Heart right ventricle (tissue), 16 donors: ENCODE data around the gene EEF1E1. TPM values are rescaled to one million over a fixed set of nuclear protein-coding genes. Genes with fewer than 3 reads are reported as not detected.
A peak's percentile ranks its signal among the peaks of the same experiment; 100 is the strongest.
"Not testable (repeated sequence)": the region's sequence is repeated elsewhere in the genome, so short reads cannot be mapped to it uniquely, and the experiment has no call there.

ENCODE experiments used
- ATAC-seq, 8 donors: fragments of 200-7000 bp; cut with Tn5 transposase; one replicate each; pipeline ENCODE4 v1.9.1; 2020; ENCODE audit warnings: mild to moderate bottlenecking in 8 of 8, moderate library complexity in 8 of 8, moderate number of reproducible peaks in 1 of 8
- DNase-seq, 2 donors: peaks; one replicate each; pipeline ENCODE4 v3.0.0-alpha.2; 2020
- H3K27ac ChIP-seq, 10 donors: fragments of 200-600 bp; sonication (generic) in 2 of 10; one replicate each; pipeline versions ENCODE4 v1.5.0 to v1.8.0; 2020 to 2022; ENCODE audit warnings: mild to moderate bottlenecking in 3 of 10
- H3K27me3 ChIP-seq, 7 donors: fragments of 200-600 bp; one replicate each; pipeline ENCODE4 v1.8.0; 2021 to 2022; ENCODE audit warnings: mild to moderate bottlenecking in 2 of 7
- H3K36me3 ChIP-seq, 9 donors: fragments of 200-600 bp; sonication (generic) in 1 of 9; one replicate each; pipeline versions ENCODE4 v1.5.0 to v1.8.0; 2020 to 2022; ENCODE audit warnings: mild to moderate bottlenecking in 2 of 9
- H3K4me1 ChIP-seq, 9 donors: fragments of 200-600 bp; sonication (generic) in 1 of 9; one replicate each; pipeline versions ENCODE4 v1.5.0 to v1.8.0; 2020 to 2022; ENCODE audit warnings: mild to moderate bottlenecking in 4 of 9
- H3K4me3 ChIP-seq, 10 donors: fragments of 200-600 bp; sonication (generic) in 2 of 10; one replicate each; pipeline versions ENCODE4 v1.5.0 to v1.8.0; 2020 to 2022; ENCODE audit warnings: mild to moderate bottlenecking in 7 of 10, moderate library complexity in 2 of 10
- H3K9me3 ChIP-seq, 11 donors: fragments of 200-600 bp in 10 of 11; sonication (generic) in 2 of 11; one replicate each; pipeline versions ENCODE4 v1.5.0 to v1.8.0; 2013 to 2022; ENCODE audit warnings: mild to moderate bottlenecking in 2 of 11, control low read depth in 1 of 11, moderate library complexity in 1 of 11
- CTCF ChIP-seq, 9 donors: fragments of 200-600 bp; sonication (generic) in 2 of 9; IDR thresholded peaks; one replicate each; pipeline versions ENCODE4 v1.5.0 to v1.8.0; 2021 to 2022; ENCODE audit warnings: antibody characterized with exemption in 9 of 9, mild to moderate bottlenecking in 5 of 9, moderate library complexity in 1 of 9
- WGBS, 2 donors: extraction: QIAGEN DNeasy Blood & Tissue Kit; methylation state at CpG; one replicate each; pipeline ENCODE4 v1.1.7; 2013; ENCODE audit warnings: inconsistent platforms in 1 of 2; 5-methylcytosine and 5-hydroxymethylcytosine counted together
- intact Hi-C, 10 donors: fragments of 100-400 bp; cut with DNase I; formaldehyde crosslinking; loops; one replicate each; pipeline versions ENCODE4 v1.11.1 to v1.14.2; 2022
- polyA plus RNA-seq, 2 donors: library from polyadenylated mRNA; stranded (reverse); fragments of 200-250 nt; gene quantifications; one replicate each; pipeline ENCODE4 v1.2.3, GENCODE V29; 2013
- total RNA-seq, 10 donors: library from RNA; stranded (reverse); fragmentation: NEBNext Ultra II Directional in 3 of 10; extraction: Animal tissue kit (Norgen Biotek cat#: 25700) in 3 of 10; gene quantifications; one replicate each; pipeline versions ENCODE4 v1.2.1 to v1.2.4, GENCODE V29; 2021 to 2023
- donor health status: Arrhythmogenic right ventricular cardiomyopathy.
- donor health status: ischemic (EF 13 %, LVEDD 7.1; RV severe dilation, severe dysfunction).
- donor health status: healthy with polysubstance abuse.
- donor health status: DM: no; HTN: yes; CAD: no.
- donor health status: DM: no; HTN: no; CAD: no.
- donor health status: ischemic (EF 25% LVEDD 6.9; RV normal size, moderate dysfunction).
- donor health status: ischemic (EF 25% LVEDD 5.7; RV mildly dilated, moderate dysfunction).
- donor health status: healthy.
- donor health status: DM: yes; HTN: yes; CAD: no.
- donor health status: Ischemic cardiomyopathy.
- donor health status: ischemic (EF 35%, LVEDD 5.7; RV mildly dilated, moderate dysfunction).
- donor health status: nonischemic (EF 11% LVEDD 7.7; RV severe dilation, severe dysfunction).
- donor health status: DM: yes; HTN: yes; CAD: no.
- donor health status: PGD.
- donor health status: ischemic (EF 29% LVEDD 5.4; RV normal size, mild dysfunction).
- donor health status: nonischemic (EF 23%, LVEDD 6.1; RV moderate dilation, normal function).

Gene EEF1E1
- total and polyA plus RNA-seq, 12 donors: 10.0 to 43.8 (median 13.3) TPM

- WGBS, 2 donors: 95 to 97% methylated on average over 9 of the region's 9 CpGs
- no peak for TF ChIP-seq CTCF (IDR thresholded peaks at IDR 0.05)
- H3K9me3 ChIP-seq: peaks cover 0 to 14% (median 0%) of the 10 kb centered on the region in 11 donors
- DNase-seq: no peak
- H3K27me3 ChIP-seq: no peaks in the 10 kb centered on the region
- intact Hi-C loops: no loop called here
- peaks cover 0 to 31% (median 0%) of the 10 kb centered on the region in 9 donors for H3K36me3 ChIP-seq
- H3K4me1 ChIP-seq: no peaks in the 10 kb centered on the region
- no peak overlapping the region for H3K4me3 ChIP-seq
- H3K27ac ChIP-seq: peak overlapping the region in 1 of 10 donors; percentile 8
- no peak for ATAC-seq
Observed at GRCh38 chr6:8041913-8042583, 60.3 kb downstream of the EEF1E1 start.

- peaks cover 0 to 14% (median 0%) of the 10 kb centered on the region in 11 donors for H3K9me3 ChIP-seq
- H3K27me3 ChIP-seq, DNase-seq, H3K36me3 ChIP-seq, ATAC-seq, intact Hi-C loops, H3K27ac ChIP-seq, H3K4me3 ChIP-seq: not testable (repeated sequence)
- H3K4me1 ChIP-seq: peaks cover 0 to 12% (median 8%) of the 10 kb centered on the region in 9 donors
- WGBS, 2 donors: 94 to 95% methylated on average over 3 of the region's 3 CpGs
Observed at GRCh38 chr6:8034107-8034506, 68.2 kb downstream of the EEF1E1 start.

GRCh38 chr6:8030920-8031319, 71.4 kb downstream of the EEF1E1 start:
- Histone ChIP-seq H3K4me1 (peaks cover 0 to 39% (median 26%) of the 10 kb centered on the region in 9 donors), H3K9me3 (peaks cover 0 to 14% (median 0%) of the 10 kb centered on the region in 11 donors), H3K27me3 (no peaks in the 10 kb centered on the region), H3K27ac (no peak overlapping the region), H3K36me3 (peaks cover 0 to 6% (median 0%) of the 10 kb centered on the region in 9 donors), H3K4me3 (no peak overlapping the region)
- intact Hi-C loops: no loop called here
- ATAC-seq (no peak), DNase-seq (no peak)
- no peak for TF ChIP-seq CTCF (IDR thresholded peaks at IDR 0.05)
- 94 to 95% methylated on average over 5 of the region's 5 CpGs for WGBS, 2 donors

Other genes with a start within 250 kb of the EEF1E1 start
- 10 to 100 TPM; 26.7 to 78.0 (median 38.3) TPM for gene TXNDC5, start 191.8 kb downstream of the EEF1E1 start, total RNA-seq
- 10 to 100 TPM; 26.5 to 65.6 TPM for gene TXNDC5, start 191.8 kb downstream of the EEF1E1 start, polyA plus RNA-seq
- 10 to 100 TPM in 5 of 10 donors, 1 to 10 TPM in 5; 6.8 to 14.1 (median 9.7) TPM for gene BLOC1S5, start 38.2 kb downstream of the EEF1E1 start, total RNA-seq
- gene BLOC1S5, start 38.2 kb downstream of the EEF1E1 start, polyA plus RNA-seq: 1 to 10 TPM; 3.6 to 4.0 TPM